GM23338 (cell line): ENCODE results near the gene PCDHGA8. TPM values are rescaled to one million over a fixed set of nuclear protein-coding genes. Genes with fewer than 3 reads are reported as not detected.

Source experiments
- ATAC-seq: fragments of 200-7000 bp; cut with Tn5 transposase; 3 replicates; pipeline ENCODE4 v1.9.1; 2020
- DNase-seq: peaks from one replicate; pipeline ENCODE4 v3.0.0-alpha.2; 2015; ENCODE audit warnings: low spot score
- H2AFZ ChIP-seq: fragments of 200-600 bp; sonication (generic); 2 replicates; pipeline ENCODE4 v1.8.0; 2016; ENCODE audit warnings: antibody characterized with exemption, mild to moderate bottlenecking, moderate library complexity
- H3F3A ChIP-seq: fragments of 200-600 bp; sonication (generic); replicated peaks from 2 replicates; pipeline ENCODE4 v1.8.0; 2017; ENCODE audit warnings: antibody characterized with exemption, mixed run types, low read depth
- H3K27ac ChIP-seq: fragments of 200-600 bp; sonication (generic); 2 replicates; pipeline ENCODE4 v1.6.1; 2016; ENCODE audit warnings: low read depth
- H3K27me3 ChIP-seq: fragments of 200-600 bp; sonication (generic); 2 replicates; pipeline ENCODE4 v1.8.0; 2016; ENCODE audit warnings: mild to moderate bottlenecking, mixed run types, moderate library complexity; ENCODE audit not compliant: insufficient read depth
- H3K36me3 ChIP-seq: fragments of 200-600 bp; sonication (generic); 2 replicates; pipeline ENCODE4 v1.8.0; 2016; ENCODE audit warnings: mild to moderate bottlenecking; ENCODE audit not compliant: insufficient read depth
- H3K4me1 ChIP-seq: fragments of 200-600 bp; sonication (generic); 2 replicates; pipeline ENCODE4 v1.8.0; 2016; ENCODE audit warnings: mild to moderate bottlenecking, moderate library complexity; ENCODE audit not compliant: insufficient read depth
- H3K4me2 ChIP-seq: fragments of 200-600 bp; sonication (generic); 2 replicates; pipeline ENCODE4 v1.7.1; 2017; ENCODE audit warnings: mixed run types
- H3K4me3 ChIP-seq: fragments of 200-600 bp; sonication (generic); 2 replicates; pipeline ENCODE4 v1.6.1; 2016; ENCODE audit warnings: mixed run types
- H3K79me2 ChIP-seq: fragments of 200-600 bp; sonication (generic); replicated peaks from 2 replicates; pipeline ENCODE4 v1.8.0; 2017; ENCODE audit warnings: mild to moderate bottlenecking; ENCODE audit not compliant: insufficient read depth
- H3K9me2 ChIP-seq: fragments of 200-600 bp; sonication (generic); 2 replicates; pipeline ENCODE4 v1.8.0; 2017; ENCODE audit not compliant: insufficient read depth
- H4K20me1 ChIP-seq: fragments of 200-600 bp; sonication (generic); replicated peaks from 2 replicates; pipeline ENCODE4 v1.8.0; 2017; ENCODE audit warnings: mild to moderate bottlenecking; ENCODE audit not compliant: insufficient read depth
- H3K27ac Mint-ChIP-seq: 2 replicates; pipeline ENCODE4 v1.8.0; 2020; ENCODE audit warnings: inconsistent platforms, mild to moderate bottlenecking, moderate library complexity, mixed read lengths
- H3K27me3 Mint-ChIP-seq: 3 replicates; pipeline ENCODE4 v1.8.0; 2022; ENCODE audit warnings: low read depth, mild to moderate bottlenecking, moderate library complexity, mixed read lengths, inconsistent platforms; ENCODE audit not compliant: insufficient read depth, poor library complexity
- H3K36me3 Mint-ChIP-seq: 3 replicates; pipeline ENCODE4 v1.8.0; 2021; ENCODE audit warnings: low read depth, mild to moderate bottlenecking, inconsistent platforms, moderate library complexity, mixed read lengths
- H3K4me1 Mint-ChIP-seq: 3 replicates; pipeline ENCODE4 v1.8.0; 2020; ENCODE audit warnings: mild to moderate bottlenecking, inconsistent platforms, mixed read lengths
- H3K4me3 Mint-ChIP-seq: 3 replicates; pipeline ENCODE4 v1.8.0; 2021; ENCODE audit warnings: moderate library complexity, mild to moderate bottlenecking, inconsistent platforms, mixed read lengths
- H3K9me3 Mint-ChIP-seq: 3 replicates; pipeline ENCODE4 v1.8.0; 2020; ENCODE audit warnings: moderate library complexity, mild to moderate bottlenecking, inconsistent platforms, mixed read lengths
- CTCF ChIP-seq, 2 experiments: fragments of 200-600 bp in 1 of 2; sonication (generic) in 1 of 2; conservative IDR thresholded peaks; 2 replicates each; pipeline versions ENCODE4 v1.5.1 to v1.6.1; 2016 to 2017; ENCODE audit warnings: antibody characterized with exemption in 2 of 2, low read depth in 2 of 2, mild to moderate bottlenecking in 2 of 2, moderate library complexity in 1 of 2
- ETS1 ChIP-seq: IDR thresholded peaks from 2 replicates; pipeline ENCODE4 v1.6.1; 2016; ENCODE audit warnings: antibody characterized with exemption
- EZH2phosphoT487 ChIP-seq: fragments of 200-600 bp; sonication (generic); IDR thresholded peaks from one replicate; pipeline ENCODE4 v1.8.1; 2018; ENCODE audit warnings: antibody characterized with exemption; ENCODE audit not compliant: unreplicated experiment
- JUNB ChIP-seq: IDR thresholded peaks from one replicate; pipeline ENCODE4 v1.6.1; 2016; ENCODE audit warnings: antibody characterized with exemption; ENCODE audit not compliant: unreplicated experiment
- STAT1 ChIP-seq: IDR thresholded peaks from one replicate; pipeline ENCODE4 v1.6.1; 2016; ENCODE audit warnings: antibody characterized with exemption; ENCODE audit not compliant: unreplicated experiment
- ZNF331 ChIP-seq: fragments of 250-450 bp; sonication (Bioruptor Pico); IDR thresholded peaks from 2 replicates; pipeline ENCODE4 v1.5.0; 2020; ENCODE audit warnings: low read depth, mild to moderate bottlenecking, moderate library complexity
- ZNF462 ChIP-seq: fragments of 250-450 bp; sonication (Bioruptor Pico); IDR thresholded peaks from 2 replicates; pipeline ENCODE4 v1.5.0; 2020; ENCODE audit warnings: mild to moderate bottlenecking, moderate library complexity
- polyA plus RNA-seq: library from polyadenylated mRNA; unstranded; fragments of >200 nt; fragmentation: Nextera tagmentation; extraction: Ambion mirVana; gene quantifications from 2 replicates; pipeline ENCODE4 v1.2.1, GENCODE V29; 2016
- total RNA-seq: library from RNA; depleted of rRNA; stranded (reverse); fragments of >200 nt; shearing (Covaris generic); gene quantifications from 2 replicates; pipeline ENCODE4 v1.2.3, GENCODE V29; 2014

The PCDHGA8 gene
- total and polyA plus RNA-seq, 2 experiments from 2014 or later = 1.1 to 5.3 TPM

GRCh38 chr5:141373673-141374317 lies 18.6 kb upstream of the PCDHGA8 start, which contains the start of gene PCDHGA6:
TSS of gene PCDHGA6 (plus strand) at chr5:141373891. CDS start at chr5:141374084, 193 bp downstream.
- Histone ChIP-seq H4K20me1 (no peaks in the 10 kb centered on the region), H3K27ac (no peak within 1 kb of the TSS), H2AFZ (no peak within 1 kb of the TSS), H3F3A (no peaks in the 10 kb centered on the region), H3K79me2 (no peaks in the 10 kb centered on the region), H3K27me3 (no peaks in the 10 kb centered on the region), H3K36me3 (no peaks in the 10 kb centered on the region), H3K4me1 (no peaks in the 10 kb centered on the region), H3K4me3 (no peak within 1 kb of the TSS), H3K4me2 (0 out of 2 replicates have a peak within 1 kb of the TSS, but pooled peaks have one; percentile 8), H3K9me2 (no peaks in the 10 kb centered on the region)
- Mint-ChIP-seq H3K27ac (no peak within 1 kb of the TSS), H3K4me1 (peaks cover 2% of the 10 kb centered on the region; the same call in 1 of the 3 replicates), H3K9me3 (peaks cover 71% of the 10 kb centered on the region), H3K36me3 (peaks cover 64% of the 10 kb centered on the region), H3K27me3 (peaks cover 6% of the 10 kb centered on the region), H3K4me3 (peak within 1 kb of the TSS; percentile 38; the same call in 2 of the 3 replicates)
- ATAC-seq (no peak; the same call in 2 of the 3 replicates), DNase-seq (peak; percentile 44)
- no peak for TF ChIP-seq ZNF331 (CRISPR knock-in tag)
- TF ChIP-seq CTCF (conservative IDR thresholded peaks at IDR 0.05; ENCODE audit: low read depth in 2 of 2) = peak; percentile 43 to 47

- Histone ChIP-seq H3K79me2 (no peaks in the 10 kb centered on the region), H3K27ac (no peak overlapping the region), H3K4me1 (no peaks in the 10 kb centered on the region), H3K4me3 (no peak overlapping the region), H4K20me1 (no peaks in the 10 kb centered on the region), H2AFZ (no peak overlapping the region), H3F3A (no peaks in the 10 kb centered on the region), H3K4me2 (no peak overlapping the region), H3K36me3 (no peaks in the 10 kb centered on the region), H3K9me2 (no peaks in the 10 kb centered on the region), H3K27me3 (no peaks in the 10 kb centered on the region)
- H3K27me3 Mint-ChIP-seq = peaks cover 6% of the 10 kb centered on the region
- H3K27ac Mint-ChIP-seq = no peak overlapping the region
- H3K36me3 Mint-ChIP-seq = peaks cover 64% of the 10 kb centered on the region
- DNase-seq = no peak
- TF ChIP-seq ZNF462 (no peak), ETS1 (no peak), EZH2phosphoT487 (no peak), STAT1 (no peak), JUNB (no peak)
- H3K4me1 Mint-ChIP-seq = peaks cover 2% of the 10 kb centered on the region; the same call in 1 of the 3 replicates
- no peak for ATAC-seq
- H3K4me3 Mint-ChIP-seq = no peak overlapping the region
- H3K9me3 Mint-ChIP-seq = peaks cover 71% of the 10 kb centered on the region
Measured at GRCh38 chr5:141374627-141375026, 17.8 kb upstream of the PCDHGA8 start.
